Stimulated activated CD4-positive, alpha-beta T cell treated with anti-CD3 and anti-CD28 coated beads, Interleukin-12 subunit alpha, Interleukin-12 subunit beta, amount 100 ng/mL, for 4 hours (primary cell): ENCODE data around the gene SLC29A2.
A peak's percentile ranks its signal among the peaks of the same experiment; 100 is the strongest.
"Not testable (repeated sequence)": the region's sequence is repeated elsewhere in the genome, so short reads cannot be mapped to it uniquely, and the experiment has no call there.

Source experiments
- DNase-seq: peaks from one replicate; pipeline ENCODE4 v3.0.0-alpha.2; 2020

SLC29A2 gene

DNA sequence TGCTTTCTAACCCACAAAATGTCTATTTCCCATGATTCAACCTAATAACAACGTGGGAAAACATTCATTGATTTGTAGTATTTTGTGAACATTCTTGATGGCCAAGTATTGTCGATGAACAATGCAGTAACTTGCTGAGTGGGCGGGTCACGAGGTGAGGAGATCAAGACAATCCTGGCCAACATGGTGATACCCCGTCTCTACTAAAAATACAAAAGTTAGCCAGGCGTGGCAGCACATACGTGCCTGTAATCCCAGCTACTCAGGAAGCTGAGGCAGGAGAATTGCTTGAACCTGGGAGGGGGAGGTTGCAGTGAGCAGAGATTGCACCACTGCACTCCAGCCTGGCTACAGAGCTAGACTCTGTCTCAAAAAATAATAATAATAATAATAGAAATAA lies 8.7 kb upstream of the SLC29A2 start:
- DNase-seq, result not testable (repeated sequence)

DNA sequence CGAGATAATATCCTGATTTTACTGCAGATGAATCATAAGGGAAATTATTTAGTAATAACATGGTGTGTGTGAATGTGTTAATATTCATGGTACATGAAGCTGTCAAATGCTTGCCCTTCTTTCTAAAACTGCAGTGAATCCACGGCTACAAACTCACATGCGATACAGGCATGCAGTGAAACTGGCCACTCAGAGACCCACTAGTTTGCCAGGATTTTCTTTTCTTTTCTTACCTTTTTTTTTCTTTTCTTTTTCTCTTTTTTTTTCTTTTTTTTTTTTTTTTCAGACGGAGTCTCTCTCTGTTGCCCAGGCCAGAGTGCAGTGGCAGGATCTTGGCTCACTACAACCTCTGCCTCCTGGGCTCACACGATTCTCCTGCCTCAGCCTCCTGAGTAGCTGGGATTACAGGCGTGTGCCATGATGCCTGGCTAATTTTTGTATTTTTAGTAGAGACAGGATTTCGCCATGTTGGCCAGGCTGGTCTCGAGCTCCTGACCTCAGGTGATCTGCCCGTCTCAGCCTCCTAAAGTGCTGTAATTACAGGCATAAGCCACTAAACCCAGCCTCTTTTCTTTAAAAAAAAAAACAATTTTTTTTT lies 2.2 kb upstream of the SLC29A2 start:
- DNase-seq, result not testable (repeated sequence)

DNA sequence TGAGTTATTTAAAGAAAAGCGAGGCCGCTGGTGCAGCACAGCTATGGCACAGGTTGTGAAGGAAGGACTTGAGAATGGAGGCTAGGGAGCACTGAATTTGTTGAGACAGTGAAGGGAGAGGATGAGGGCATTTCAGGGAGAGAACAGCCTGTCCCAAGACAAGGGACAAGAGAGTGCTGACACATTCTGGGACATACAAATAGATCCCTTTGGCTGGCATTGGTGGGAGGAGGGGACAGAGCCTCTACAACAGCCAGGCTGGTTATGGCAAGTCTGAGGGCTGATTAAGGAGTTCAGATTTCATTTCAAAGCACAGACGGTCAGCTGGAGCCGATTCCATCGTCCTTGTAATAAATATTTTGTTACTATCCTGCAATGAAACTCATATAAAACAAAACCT lies 1.7 kb upstream of the SLC29A2 start:
- DNase-seq, result no peak

DNA sequence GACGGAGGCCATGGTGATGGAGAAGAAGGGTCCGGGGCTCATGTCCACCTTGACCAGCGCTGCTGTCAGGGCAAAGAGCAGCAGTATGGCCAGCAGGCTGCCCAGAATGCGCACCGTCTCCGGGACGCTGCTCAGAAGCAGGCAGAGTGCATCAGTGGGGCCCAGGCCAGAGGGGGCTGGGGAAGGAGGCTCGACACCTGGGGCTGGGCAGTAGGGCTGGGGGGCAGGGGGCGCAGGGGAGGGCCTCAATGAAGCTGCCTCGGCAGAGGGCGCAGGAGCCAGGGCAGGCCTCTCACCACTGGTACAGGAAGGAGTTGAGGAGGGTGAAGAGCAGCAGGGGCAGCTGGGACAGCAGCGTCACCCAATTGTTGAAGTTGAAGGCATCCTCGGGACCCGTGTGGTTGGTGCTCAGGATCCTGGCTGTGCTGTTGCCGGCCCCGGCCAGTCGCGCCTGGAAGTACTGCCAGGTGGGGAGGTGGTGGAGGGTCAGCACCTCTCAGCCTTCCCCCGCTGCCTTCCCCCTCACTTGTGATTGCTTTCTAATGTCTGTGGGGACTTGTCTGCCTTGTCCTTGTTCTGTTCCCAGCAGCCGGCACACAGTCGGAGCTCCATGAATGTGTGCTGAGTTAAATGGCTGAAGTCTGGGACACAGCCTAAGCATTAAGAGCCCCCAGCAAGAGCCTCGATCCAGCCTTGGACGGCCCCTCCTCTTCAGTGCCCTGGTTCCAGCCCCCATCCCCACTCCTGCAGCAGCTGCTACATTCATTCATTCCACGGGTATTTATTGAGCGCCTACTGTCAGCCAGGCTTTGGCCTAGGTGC lies 2.3 kb downstream of the SLC29A2 start:
- no peak for DNase-seq

DNA sequence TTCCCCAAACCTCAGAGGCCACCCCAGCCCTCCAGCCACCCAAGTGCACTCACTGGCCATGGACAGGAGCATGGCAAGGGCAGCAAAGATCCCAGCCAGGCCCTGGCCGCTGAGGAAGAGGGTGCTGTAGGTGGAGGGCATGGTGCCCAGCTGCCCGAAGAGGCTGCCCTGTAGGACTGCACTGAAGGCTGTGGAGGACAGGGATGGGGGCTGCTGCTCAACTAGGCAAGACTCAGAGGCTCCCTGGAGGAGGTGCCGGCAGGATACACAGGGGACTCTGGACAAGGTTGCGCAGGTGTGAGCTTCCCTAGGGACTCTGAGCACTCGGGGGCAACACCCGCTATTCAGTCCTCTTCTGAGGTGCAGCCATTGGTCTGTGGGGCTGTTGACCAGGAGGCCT lies 3.1 kb downstream of the SLC29A2 start:
- no peak for DNase-seq

DNA sequence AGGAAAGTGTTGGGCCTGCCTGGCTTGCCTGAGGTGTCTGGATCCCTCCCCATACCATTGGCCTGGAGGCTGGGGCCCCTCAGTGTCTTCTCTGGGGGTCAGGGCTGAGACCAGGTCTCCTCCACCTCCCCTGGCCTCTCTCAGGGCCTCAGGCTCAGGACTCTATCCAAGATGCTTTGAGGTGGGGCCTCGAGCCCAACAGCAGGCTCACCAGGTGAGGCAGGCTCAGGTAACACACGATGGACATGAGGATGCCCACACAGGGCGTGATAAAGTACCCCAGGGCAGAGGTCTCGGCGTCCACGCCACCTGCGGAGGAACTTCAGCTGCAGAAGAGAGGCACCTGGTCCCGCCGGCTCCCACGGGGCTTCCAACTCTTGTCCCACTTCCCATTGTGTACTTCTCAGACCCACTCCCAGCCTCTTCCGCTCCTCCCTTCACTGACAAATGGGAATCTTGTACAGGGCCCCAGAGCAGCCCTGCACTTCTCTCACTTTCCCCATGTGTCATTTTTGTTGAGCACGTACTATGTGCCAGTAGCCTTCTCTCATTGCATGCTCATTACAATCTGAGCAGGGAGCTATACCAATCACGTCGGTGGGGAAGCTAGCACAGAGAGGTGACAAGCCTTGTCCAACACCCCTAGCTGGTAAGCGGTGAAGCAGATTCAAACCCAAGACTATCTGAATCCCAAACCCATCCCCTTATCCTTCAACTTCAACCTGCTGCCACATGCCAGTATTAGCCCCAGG lies 3.8 kb downstream of the SLC29A2 start:
- no peak for DNase-seq

DNA sequence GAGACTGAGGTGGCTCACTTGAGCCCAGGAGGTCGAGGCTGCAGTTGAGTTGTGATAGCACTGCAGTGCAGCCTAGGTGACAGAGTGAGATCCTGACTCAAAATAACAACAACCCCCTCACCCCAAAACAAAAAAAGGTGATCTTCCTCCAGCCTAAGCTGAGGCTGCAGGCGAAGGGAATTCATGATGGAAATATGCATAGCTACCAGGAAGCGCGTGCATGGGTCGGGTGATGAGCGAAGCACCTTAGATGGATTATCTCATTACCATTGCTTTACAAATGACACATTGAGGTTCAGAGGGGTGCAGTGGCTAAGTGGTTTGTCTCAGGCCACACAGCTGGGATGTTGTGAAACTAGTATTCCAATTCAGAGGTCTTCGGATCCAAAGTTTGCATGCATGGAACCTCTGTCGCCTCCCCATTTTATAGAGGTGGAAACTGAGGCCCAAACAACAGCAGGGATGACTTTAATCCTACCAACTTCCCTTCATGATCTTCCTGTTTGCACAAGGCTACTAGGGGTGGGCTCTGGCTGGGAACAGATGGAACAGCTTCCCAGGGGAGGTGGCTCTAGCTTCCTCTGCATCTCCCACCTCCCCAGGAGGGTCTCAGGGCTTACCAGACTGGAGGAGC lies 4.6 kb downstream of the SLC29A2 start:
- no peak for DNase-seq

DNA sequence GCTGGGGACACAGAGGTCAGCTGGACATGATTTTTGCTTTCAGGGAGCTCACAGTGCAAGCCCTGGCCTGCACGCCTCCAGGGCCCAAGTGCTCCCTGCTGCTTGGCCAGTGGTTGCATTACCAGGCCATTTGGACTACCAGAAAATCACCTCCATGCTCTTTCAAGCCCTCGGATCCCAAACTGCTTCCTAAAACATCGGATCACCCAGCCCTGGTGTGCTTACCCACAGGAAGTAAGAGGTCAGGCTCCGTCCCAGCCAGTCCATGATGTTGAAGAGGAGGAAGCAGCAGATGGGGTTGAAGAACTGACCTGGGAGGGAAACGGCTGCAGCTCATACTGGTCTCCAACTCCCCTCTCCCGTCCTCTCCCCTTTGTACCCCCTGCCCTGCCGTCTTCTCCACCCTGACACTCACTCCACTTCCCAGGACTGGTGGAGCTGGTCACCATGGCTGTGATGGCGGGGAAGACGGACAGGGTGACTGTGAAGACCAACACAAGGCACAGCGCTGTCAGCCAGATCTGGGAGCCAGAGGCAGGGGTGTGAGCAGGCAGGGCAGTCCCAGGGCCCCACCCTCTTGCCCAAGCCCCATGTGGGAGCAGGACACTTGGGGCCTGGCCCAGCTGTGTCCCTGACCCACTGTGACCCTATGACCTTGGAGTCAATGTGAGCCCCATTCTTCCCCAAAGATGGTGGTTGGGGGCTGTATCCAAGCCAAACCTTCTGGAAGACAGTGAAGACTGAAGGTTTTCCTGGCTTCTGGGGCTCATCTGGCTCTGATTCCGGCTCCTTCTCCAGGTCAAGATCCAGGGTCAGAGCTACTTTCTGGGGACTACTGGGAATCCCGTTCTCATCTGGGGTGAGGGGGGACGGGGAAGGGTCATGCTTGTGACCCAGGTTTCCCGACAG lies 5.6 kb downstream of the SLC29A2 start:
- no peak for DNase-seq

DNA sequence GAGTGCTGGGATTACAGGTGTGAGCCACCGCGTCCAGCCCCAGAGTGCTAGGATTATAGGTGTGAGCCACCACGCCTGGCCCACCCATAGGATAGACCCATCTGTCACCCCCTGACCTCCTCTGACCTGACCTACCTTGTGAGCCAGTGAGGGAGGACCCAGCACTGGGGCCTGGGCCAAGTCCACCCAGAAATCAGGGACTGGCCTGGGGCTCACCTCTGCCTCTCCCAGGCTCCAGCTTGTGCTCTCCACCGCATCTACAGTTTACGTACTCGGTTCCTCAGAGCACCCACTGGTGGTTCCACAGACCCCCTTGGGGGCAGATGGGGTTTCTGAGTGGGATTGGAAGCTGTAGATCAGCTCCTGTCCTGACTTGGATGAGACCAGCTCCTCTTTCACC lies 6.4 kb downstream of the SLC29A2 start:
- no peak for DNase-seq

DNA sequence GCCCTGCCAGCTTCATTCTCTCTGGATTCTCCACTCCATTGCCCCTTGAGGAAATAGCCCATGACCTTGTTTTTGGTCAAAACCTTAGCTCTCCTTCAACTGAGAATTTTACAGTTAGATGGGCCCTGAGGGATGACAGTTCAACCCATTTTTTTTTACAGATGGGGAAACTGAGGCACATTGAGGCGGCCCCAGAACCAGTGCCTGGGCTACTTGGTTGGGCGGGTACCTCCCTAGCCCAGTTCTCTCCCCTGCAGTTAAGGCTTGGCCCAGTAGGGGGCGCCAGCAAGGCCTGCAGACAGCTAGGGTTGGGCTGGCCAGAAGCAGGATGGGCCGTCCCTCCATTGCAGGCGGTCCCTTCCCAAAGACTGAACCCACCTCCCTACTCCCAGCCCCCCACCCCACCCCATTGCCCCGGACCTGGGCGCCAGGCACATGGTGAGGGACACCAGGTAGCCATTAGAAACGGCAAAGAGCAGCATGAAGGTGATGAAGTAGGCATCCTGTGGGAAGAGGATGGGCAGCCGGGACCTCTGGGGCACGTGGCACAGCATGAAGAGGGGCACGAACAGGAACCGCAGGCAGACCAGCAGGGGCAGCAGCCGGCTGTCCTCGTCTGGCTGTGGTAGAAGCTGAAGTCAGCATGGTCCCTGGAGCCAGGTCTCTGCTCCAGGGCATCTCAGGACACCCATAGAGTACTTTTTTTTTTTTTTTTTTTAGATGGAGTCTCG lies 7.6 kb downstream of the SLC29A2 start:
- DNase-seq, result peak; percentile 70

DNA sequence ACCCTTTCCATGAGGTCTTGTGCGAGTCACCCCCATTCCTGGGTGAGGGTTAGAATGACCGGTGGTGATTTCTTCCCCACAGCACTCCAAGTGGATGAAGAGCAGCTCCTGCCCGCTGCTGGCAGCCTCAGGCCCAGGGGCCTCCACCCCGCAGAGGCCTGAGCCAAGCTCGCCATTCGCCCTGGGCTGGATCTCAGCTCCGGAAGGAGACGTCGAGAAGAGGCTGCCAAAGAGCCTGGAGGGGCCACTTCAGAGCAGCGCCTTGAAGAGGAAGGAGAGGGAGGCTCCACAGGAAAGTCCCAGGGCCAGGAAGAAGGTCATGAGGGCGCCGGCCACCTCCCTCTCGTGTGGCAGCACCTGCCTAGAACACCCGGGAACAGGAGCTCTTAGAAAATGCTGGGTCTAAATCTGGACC lies 8.4 kb downstream of the SLC29A2 start:
- DNase-seq, result no peak

DNA sequence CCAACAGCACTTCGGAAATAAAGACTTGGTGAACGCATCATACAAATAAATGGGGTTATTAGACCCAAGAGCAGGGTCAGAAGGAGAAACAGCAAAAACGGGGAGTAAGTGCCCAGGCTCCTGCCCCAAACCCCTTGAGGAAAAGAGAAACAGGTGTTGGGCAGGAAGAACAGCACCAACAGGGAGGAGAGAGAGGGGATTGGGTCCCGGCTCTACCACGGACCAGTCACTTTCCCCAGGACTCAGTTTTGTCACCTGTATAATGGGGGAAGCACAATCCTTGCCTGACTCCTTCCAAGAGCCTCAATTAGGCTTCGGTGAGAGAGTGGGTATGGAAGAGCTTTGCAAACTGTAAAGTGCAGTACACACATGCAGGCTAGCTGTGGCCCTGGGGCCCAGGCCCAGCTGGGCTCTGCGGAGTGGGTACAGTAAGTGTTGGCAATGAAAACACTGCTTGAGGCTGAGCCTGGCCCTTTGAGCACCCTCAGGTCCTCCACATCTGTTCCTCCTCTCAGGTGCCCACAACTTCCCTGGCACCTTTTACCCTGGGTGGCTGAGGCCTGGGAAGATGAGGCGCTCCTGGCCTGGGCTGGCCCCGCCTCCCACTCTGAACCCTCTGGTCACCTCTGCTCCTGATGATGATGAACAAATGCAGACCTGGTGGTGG lies 8.9 kb downstream of the SLC29A2 start:
- DNase-seq, result no peak

DNA sequence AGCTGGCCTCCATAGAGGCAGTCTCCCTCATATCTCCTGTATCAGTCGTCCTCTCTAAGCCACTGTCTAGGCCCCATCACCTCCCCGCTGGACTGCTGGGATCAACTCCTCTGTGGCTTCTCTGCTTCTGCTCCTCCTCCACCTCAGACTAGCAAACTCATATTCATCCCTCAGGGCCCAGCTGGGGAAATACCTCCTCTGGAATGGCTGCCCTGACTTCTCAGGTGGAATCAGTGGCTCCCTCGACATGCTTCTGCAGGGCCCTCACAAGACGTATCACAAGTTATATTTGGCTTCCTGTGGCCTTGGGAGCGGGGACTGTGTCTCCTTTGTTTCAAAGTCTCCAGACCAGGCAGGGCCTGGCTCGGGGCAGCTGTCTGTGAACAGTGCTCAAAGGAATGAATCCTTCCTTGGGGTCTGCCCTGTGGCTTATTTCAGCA lies 10.0 kb downstream of the SLC29A2 start:
- no peak for DNase-seq

DNA sequence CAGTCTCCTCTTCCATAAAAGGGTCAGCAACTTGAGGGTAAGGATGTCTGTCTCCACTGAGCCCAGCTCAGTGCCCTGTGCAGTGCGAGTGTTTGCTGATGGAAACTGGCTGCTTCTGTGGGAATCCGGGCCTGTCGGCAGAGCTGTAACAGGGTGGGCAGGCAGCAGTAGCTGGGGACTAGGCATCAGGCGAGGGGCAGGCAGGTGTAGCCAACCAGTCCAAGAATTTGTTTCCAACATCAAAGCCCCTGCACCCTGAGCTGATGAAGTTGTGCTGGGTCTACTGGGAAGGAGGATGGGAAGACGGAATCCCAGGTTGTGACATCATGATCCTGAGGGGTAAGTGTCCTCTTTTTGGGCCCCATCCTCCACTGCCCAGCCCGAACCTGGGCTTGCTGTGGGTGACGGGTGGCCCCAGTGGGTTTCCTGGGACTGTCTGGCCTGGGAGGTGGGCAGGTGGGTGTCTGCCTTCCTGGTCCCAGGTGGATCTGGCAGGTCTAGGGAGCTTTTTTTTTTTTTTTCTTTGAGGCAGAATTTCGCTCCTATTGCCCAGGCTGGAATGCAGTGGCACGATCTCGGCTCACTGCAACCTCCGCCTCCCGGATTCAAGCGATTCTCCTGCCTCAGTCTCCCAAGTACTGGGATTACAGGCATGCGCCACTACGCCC lies 11.0 kb downstream of the SLC29A2 start:
- DNase-seq, result no peak

DNA sequence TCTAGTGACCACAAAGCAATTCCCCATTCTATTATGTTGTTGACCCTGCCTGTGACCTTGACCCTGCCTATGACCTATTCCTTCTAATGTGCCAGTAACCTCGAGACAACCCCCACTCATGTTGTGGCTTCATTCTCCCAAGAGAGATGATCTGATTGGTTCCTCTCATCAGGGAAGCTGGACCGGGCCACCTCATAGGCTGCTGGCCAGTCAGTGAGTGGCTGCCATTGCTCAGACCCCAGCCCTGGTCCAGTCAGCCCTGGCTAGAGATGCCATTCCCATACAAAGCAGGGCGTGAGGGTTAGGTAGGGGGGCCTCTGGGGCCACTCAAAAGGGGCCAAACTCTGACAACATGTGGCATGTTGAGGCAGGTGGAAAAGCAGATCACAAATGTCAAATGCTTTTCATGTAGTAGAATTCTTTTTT lies 11.9 kb downstream of the SLC29A2 start:
- DNase-seq, result no peak

DNA sequence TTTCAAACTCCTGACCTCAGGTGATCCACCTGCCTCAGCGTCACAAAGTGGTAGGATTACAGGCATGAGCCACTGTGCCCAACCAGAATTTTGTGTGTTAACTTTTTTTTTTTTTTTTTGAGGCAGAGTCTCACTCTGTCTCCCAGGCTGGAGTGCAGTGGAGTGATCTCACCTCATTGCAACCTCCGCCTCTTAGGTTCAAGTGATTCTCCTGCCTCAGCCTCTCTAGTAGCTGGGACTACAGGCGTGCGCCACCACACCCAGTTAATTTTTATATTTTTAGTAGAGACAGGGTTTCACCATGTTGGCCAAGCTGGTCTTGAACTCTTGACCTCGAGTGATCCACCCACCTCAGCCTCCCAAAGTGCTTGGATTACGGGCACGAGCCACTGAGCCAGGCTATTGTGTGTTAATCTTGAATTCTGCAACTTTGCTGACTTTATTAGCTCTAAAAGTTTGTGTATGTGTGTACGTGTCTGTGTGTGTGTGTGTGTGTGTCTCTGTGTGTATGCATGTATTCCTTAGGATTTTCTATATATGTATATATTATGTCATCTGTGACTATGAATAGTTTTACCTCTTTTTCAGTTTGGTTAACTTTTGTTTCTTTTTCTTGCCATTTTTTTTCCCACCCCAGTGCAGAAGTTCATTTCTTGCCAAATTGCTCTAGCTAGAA lies 20.9 kb downstream of the SLC29A2 start:
- not testable (repeated sequence) for DNase-seq

DNA sequence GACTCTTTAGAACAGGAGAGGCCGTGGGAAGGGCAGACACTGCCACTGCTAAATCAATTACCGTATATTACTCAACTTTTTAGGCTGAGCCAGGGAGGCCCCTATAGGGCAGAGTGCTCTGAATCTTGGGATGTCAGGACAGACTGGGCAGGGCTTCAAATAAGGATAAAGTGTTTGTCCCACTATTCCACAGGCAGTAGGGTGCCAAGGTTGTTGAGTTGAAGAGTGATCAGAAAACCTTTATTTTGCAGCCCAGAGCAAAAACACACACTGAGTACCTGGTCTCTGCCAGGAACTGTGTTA lies 22.5 kb downstream of the SLC29A2 start:
- DNase-seq, result no peak

DNA sequence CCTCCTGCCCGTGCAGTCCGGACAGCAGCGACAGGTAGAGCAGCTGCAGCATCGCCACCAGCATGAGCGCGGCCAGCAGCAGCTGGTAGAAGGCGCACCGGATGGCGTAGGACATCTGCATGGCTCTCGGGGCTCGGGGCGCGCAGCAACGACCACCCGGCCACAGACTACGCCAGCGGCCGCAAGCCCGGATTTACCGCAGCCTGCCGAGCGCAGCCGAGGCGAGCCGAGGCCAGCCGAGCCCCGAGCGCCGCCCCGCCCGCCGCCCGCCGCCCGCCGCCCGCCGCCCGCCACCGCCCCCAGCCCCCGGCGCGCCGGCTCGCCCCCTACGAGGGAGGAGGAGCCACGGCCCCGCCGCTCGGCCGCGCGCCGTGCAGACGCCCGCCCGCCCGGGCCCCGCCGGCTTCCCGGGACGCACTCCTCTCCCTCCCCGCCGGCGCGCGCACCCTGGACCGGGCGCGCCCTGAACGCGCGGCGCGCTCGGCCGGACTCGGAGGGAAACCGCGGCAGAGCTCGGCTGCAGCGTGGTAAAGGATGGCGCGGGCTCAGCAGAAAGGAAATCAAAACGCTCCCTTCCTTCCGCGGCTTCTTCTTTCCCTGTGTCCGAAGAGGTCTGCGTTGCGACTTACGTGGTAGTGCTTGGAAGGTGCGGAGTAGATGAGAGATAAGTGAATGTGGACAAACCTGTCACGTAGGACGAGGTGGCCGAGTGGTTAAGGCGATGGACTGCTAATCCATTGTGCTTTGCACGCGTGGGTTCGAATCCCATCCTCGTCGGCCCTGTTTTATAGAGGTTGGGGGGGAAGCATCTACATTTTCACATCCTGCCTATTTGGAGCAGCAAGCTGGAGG lies 23.9 kb downstream of the SLC29A2 start, which contains the start of gene B4GAT1:
Gene B4GAT1 (minus strand): TSS at position 205 of the 852 bp plus-strand sequence. CDS start 84 bp downstream, at position 121.
- peak; percentile 77 for DNase-seq
